ENCODE results near the gene ASB9.

DNA sequence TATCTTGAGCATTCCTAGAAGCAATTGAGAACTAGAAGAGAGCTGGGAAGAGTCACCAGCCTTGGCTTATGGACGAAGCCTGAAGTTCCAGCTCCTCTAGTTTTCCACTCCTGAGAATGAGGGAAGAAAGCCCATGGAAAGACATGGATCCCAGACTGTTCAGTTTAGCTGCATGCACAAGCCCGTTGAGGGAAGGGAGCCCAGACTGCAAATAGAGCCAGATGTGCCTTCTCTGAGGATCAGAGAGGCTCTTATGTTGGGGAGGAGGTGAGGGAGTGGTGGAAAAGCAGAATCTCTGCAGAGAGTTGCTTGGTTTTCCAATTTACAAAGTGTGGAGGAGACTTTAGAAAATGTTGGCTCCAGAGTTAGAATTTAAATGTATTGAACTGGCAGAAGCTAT is 69.0 kb downstream of the ASB9 start:
- TF ChIP-seq CTCF (conservative IDR thresholded peaks at IDR 0.05 in 1 of 2, IDR thresholded peaks at IDR 0.05 in 1 of 2; ENCODE audit: extremely low read depth in 1 of 2, insufficient read depth in 1 of 2, low read depth in 1 of 2, low read length in 2 of 2) (no peak), EZH2 (IDR thresholded peaks at IDR 0.05; ENCODE audit: borderline replicate concordance, low read length) (no peak)
